Adrenal gland (tissue), 5 donors: Measurements from ENCODE around the gene CACNA1C.

ENCODE experiments used
- POLR2A ChIP-seq, 2 donors: fragments of 450-650 bp; IDR thresholded peaks; one replicate each; pipeline ENCODE4 v1.6.1; 2017; ENCODE audit warnings: antibody characterized with exemption in 2 of 2, mild to moderate bottlenecking in 2 of 2, moderate library complexity in 1 of 2
- TF ChIP-seq, protein P1 (sequence below), 6 experiments: fragments of 450-650 bp in 4 of 6; fragments of 200-600 bp in 2 of 6; sonication (generic) in 1 of 6; IDR thresholded peaks; 1 replicate in 5 of 6; 2 replicates in 1 of 6; pipeline versions ENCODE4 v1.5.1 to v1.8.0; 2016 to 2021; ENCODE audit warnings: antibody characterized with exemption in 6 of 6, mild to moderate bottlenecking in 2 of 6, moderate library complexity in 1 of 6
- donor health status: DM: no; HTN: no; CAD: no.

DNA sequence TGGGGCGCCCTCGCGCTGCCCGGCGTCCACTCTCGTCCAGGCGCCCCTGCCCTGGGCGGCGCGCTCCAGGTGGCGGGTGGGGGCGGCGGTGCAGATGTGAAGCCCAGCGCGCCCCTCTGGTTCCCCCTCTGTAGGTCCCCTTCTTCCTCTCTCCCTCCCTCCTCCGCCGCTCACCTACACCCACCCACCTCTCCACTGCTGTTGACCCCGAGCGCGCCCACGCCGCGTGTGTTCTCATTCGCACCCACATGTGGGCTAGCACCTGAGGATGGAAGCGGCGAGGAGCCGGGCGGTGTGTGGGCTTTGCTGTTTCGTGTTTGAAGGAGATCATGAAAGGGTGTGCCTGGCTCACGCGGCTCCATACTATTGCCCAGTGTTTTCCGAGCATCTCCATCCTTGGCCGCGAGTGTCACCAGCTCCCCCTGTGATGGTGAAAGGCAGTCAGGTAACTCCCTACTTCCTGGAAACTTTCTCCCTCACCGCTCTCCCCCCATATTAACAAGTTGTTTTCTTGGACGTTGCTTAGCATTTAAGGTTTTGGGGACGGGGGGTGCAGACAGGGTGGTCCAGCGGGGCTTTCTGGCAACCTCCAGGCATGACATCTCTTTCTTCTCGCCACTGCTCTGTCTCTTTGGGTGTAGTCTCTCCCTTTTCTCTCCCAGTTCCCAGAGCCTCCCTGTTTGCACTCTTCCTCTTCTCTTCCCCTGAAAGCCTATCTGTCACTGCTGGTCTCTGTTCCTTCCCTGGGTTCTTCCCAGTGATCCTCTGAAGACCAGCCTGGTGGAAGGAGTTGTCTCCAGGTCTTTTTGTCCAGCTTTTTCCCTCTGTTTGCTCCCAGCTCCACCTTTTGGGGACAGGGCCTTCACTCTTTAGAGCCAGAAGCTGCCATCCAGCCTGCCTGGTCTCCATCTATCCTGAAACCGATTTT lies 1.6 kb downstream of the CACNA1C start:
- TF ChIP-seq, protein P1, sequence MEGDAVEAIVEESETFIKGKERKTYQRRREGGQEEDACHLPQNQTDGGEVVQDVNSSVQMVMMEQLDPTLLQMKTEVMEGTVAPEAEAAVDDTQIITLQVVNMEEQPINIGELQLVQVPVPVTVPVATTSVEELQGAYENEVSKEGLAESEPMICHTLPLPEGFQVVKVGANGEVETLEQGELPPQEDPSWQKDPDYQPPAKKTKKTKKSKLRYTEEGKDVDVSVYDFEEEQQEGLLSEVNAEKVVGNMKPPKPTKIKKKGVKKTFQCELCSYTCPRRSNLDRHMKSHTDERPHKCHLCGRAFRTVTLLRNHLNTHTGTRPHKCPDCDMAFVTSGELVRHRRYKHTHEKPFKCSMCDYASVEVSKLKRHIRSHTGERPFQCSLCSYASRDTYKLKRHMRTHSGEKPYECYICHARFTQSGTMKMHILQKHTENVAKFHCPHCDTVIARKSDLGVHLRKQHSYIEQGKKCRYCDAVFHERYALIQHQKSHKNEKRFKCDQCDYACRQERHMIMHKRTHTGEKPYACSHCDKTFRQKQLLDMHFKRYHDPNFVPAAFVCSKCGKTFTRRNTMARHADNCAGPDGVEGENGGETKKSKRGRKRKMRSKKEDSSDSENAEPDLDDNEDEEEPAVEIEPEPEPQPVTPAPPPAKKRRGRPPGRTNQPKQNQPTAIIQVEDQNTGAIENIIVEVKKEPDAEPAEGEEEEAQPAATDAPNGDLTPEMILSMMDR (IDR thresholded peaks at IDR 0.05): no peak
- TF ChIP-seq POLR2A (IDR thresholded peaks at IDR 0.05): no peak
